SK-N-DZ (cell line): ENCODE results near the gene SLC9A9.

Source experiments
- DNase-seq: peaks from one replicate; pipeline ENCODE4 v3.0.0-alpha.2; 2015; ENCODE audit warnings: low spot score

SLC9A9 gene

DNA sequence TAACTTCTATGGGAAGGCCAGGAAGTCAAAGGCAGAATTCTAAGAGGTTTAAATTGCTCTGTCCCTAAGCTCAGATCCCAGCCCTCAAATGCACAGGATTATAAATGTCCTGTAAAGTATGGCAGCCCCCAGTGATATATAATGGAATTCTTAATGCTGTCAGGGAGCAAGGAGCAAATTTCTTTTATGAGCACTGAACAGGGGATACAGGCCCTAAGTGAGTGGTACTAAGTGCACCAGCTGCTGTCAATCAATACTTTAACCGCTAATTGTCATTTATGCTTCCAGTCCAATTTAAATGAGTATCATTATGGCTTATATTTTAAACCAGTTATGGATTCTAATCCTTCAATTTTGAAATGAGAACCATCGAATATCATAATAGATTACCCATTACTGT is 4.7 kb downstream of the SLC9A9 start:
- peak; percentile 5 for DNase-seq

DNA sequence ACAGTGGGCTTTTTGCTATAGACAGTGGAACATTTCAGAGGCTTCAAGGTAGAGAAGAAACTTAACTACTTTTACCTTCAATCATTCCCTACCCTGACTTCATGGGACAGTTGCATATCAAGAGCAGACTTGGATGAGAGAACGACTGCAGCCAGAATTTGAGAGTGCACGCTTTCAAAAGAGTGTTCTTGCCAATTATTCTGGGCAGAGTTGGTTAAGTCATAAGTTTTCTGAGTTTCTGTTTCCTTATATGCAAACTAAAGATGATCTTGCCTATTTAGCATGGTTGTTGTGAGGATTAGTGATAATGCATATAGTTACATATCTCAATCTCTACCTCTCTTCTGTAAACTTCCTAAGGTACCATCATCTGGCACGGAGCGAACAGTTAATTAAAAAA is 7.6 kb downstream of the SLC9A9 start:
- DNase-seq: no peak

DNA sequence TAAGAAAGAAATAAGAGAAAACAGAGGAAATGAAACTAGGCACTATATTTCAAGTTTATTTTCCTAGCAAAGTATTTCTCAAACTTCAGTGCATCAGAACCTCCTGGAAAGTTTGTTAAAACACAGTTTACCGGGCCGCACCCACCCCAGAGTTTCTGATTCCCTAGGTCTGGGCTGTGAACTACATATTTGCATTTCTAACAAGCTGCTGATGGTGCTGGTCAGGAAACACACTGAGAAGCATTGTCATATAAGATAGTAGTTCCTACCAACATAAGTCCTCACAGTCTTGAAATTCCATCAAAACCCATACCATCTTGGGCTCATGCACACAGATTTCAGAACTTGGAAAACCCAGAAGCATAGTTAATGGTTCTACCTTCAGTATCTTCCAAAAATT is 8.3 kb downstream of the SLC9A9 start:
- no peak for DNase-seq

DNA sequence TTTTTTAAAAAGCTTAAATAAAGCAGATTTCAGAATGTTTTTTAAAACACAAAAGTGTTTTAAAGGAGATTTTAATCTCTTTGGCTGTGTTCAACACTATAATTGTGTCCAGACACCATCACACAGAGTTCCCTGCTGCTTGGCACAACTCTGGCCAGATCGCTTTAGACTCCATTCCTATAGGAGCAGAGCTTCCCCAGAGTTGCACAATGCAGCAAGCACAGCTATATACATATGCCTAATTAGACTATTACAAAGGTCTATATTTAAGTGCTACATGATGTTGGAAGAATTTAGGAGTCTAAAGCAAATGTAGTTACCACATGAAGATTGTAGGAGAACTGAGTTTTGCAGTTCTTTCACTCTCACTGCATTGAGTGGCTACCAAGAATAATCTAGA is 11.2 kb downstream of the SLC9A9 start:
- DNase-seq: no peak

DNA sequence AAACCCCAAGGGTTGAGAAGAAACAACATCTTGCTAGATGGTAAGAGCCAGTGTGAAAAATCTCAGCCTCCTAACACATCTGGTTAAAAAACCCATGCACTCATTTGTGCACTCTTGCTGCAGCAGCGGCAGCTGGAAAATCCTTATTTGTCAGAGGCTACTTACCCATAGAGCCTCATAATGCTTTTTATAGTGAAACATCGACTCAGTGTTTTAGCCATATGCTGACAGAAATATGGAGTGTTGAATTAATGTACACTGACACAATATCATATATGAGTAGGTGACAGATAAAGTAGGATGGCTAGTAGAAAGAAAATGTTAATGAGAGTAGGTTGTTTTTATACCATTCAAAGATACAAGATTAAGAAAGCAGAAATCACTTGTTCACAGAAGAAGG is 13.0 kb downstream of the SLC9A9 start:
- DNase-seq: no peak

DNA sequence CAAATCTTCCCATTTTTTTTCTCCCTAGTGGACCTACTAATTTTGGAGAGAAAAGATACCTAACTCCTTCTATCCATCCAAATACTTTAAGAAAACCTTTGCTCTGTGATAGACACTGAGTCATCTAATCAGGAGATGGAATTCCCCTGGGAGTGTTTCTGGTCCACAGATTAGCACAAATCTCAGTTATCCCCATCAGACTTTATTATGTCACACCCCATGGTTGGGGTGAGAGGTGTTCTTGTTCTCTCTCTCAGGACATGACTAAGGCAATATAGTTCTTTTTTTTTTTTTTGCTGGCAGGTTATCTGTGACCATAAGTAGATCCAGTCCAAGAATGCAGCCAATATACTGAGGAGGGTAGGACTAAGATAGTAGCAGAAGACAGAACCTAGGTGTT is 15.8 kb downstream of the SLC9A9 start:
- DNase-seq: no peak

DNA sequence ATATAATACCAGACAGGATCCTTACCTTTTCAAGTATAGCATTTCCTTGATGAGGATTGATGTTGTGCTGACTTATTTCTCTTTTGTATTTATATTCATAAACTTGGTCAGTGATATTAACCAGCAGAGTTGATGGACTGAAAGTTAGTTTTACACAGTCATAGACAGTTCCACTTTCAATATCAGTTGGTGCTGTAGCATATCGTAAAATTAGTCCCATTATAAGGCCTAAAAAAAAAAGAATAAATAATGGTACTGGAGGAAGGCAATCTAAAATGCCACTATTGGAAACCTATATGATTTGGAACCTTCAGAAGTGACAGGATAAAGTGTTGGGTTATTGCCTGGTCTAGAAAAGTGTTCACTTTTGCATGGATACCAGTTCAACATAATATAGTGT is 16.3 kb downstream of the SLC9A9 start:
- DNase-seq: no peak

DNA sequence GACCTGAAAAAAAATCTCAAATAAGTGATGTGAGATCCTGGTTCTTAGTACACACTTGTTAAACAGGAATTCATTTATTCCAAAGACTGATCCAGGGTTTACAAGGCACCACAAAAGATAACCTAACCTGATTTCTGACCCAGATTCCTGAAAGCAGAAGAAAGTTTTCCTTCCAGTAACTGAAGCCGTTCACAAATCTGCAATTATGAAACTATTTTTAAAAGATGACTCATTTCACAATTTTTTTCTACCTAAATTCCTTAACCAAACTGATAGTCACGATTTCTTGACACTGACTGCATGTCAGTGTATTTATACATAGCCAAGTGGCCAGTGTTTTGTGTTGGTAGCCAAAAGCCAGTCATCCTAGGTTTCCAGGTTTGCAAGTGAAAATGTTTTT is 17.1 kb downstream of the SLC9A9 start:
- no peak for DNase-seq

DNA sequence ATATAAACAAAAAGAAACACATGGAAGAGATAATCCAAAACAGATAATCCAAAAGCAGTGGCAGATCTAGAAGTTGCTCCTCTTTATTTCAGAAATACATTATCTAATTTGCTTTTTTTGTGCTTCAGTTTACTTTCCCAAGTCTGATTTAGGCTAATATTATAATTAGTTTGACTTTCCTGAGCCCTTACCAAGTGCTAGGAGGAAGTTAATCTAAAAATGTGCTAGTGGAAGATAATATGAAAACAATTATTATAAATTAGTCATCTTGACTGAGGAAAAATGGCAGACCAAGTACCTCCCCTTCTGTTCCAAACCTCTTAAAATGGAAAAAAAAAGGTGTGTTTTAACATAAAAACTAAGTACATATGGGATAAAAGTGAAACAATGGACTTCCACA is 17.5 kb downstream of the SLC9A9 start:
- DNase-seq: no peak

DNA sequence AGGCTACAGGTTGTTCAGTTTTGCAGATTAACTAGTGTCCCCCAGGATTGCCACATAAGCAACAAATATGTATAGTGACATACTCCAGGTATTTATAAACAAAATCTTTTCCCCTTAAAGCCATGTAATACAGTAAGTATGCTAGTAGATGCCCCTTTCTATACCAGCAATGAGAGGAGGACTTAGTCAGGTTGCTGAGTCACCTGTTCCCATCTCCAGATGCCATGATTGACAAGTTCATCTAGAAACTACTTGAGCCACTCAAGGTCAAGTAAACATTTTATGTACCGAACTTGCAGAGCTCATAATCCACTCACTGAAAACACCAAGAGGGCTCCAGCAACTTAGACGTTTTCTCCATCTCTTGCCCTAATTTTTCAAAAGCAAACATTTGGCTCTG is 18.2 kb downstream of the SLC9A9 start:
- DNase-seq: no peak

DNA sequence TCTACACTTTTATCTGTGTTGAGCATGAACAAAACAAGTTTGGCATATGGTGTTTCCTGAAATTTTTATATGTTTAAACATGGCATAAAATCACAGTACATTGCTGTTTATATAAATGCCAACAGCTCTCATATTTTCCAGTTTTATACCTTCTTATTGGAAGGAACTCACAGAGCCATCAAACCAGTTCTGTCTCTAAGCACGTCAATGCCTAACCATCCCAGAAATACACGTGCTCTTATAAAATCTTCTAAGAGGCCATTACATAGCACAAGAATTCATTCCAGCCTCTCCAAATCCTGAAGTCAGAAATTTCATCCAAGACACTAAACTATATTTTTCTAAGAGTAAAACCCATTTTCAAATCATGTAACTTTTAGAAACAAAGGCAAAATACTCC is 20.8 kb downstream of the SLC9A9 start:
- DNase-seq: no peak

DNA sequence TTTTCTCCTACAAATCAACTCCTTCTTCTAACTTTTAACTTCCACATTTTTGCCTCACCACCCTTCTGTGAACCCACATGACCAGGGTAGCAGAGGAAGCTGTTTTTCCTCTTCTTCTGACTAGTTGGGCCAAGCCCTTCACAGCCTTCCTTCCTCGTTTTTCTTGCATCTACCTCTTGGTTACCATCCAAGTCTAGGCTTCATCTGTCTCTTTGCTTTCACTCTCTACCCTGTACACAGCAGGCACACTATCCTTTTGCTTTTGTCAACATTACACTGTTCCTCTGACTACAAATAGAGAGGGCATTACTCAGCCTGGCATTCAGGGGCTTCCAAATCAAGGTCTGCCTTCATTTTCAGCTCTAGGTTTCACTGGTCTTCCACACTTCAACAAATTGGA is 22.0 kb downstream of the SLC9A9 start:
- DNase-seq: no peak

DNA sequence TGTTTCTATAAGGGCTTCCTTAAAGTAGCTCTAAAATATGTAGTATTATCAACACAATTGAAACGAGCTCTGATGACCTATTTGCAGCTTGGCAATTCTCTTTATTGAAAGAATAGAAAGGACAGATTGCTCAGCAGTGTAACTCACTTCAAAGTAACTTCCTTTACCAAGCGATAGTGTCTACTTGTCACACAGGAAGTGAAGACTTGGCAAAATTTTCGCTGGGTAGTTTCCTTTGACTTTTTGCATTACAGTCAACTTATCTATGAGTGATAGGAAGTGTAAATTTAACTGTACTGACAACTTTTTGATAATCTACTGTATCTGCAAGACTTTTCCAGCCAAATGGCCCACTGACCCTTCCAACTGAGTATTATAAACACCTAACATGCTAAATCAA is 22.8 kb downstream of the SLC9A9 start:
- no peak for DNase-seq

DNA sequence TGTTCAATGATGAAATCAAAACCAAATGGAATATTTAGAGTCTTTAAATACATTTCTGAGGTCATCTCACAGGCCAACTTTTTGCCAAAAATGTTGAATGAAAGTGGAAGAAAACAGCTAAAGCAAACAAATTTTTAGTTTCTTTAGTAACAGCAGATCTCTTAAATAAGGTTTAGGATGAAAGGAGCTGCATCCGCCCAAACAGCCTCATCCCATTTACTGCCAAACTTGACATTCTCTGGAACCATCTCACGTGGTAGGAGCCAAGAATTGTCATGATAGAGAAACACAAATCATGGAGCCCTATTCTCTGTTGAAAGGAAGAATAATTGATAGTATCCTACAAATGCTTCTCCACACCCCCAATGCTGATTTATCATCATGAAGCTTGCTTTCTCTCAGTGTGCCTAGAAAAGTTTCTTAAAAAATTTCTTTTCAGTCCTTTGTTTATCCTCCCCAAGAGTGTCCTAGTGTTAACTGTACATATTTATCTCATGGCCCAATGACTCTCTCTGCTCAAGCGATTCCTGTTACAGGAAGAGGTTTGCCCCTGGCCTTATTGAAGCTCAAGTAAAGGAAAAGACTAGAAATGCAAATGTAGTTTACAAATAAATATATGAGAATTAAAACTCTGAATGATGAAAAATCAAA is 23.4 kb downstream of the SLC9A9 start:
- no peak for DNase-seq

DNA sequence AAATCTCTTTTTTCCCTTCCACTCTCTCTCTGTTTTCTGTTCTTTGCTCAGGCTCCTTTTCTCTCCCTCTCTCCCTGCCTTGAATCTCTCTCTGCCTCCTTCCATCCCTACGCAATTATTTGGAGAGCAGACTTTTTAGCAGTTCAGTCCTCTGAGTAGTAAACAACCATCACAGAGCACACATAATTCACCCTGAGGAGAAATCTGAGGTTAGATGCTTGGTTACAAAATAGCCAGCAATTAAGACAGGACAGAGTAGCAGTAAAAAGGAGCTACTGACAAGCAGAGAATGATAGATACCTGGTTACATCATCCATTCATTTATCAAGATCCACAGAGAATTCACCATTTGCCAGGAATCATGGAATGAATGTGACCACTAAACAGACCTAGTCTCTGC is 25.5 kb downstream of the SLC9A9 start:
- no peak for DNase-seq

DNA sequence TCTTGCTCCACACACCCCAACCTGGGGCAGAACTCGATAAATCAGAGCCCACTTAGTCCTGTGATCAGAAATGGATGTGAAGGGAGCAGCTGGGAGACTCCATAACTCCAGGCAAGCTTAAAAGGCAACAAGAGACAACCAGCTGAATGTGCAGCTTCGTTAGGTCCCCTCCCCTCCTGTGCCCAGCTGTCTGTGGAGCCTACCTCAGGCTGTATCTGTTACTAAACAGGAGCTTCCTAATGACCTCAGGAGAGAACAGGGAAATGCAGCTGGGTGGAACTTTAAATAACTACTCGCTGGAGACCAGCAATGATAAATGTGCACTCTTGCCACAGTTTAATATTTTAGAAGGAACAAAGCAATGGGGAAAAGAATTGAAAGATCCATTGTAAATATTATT is 25.9 kb downstream of the SLC9A9 start:
- no peak for DNase-seq

DNA sequence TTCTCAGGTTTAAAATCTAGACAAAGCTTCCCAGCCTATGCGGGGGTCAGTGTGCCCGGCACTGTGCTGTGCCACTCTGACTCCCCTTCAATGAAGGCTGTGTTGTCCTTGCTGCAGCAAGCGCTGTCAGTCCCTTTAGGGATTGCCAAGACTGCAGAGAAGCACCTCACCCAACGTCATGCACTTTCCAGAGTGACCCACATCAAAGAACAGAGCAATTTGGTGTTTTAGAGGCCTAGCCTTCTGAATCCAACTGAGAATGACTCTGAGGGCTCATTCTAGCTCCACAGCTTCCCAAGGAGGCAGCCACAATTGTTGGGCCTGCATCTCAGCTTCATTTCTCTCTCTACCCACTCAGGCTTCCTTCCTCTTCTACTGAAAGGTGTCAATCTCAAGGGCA is 26.4 kb downstream of the SLC9A9 start:
- DNase-seq: no peak

DNA sequence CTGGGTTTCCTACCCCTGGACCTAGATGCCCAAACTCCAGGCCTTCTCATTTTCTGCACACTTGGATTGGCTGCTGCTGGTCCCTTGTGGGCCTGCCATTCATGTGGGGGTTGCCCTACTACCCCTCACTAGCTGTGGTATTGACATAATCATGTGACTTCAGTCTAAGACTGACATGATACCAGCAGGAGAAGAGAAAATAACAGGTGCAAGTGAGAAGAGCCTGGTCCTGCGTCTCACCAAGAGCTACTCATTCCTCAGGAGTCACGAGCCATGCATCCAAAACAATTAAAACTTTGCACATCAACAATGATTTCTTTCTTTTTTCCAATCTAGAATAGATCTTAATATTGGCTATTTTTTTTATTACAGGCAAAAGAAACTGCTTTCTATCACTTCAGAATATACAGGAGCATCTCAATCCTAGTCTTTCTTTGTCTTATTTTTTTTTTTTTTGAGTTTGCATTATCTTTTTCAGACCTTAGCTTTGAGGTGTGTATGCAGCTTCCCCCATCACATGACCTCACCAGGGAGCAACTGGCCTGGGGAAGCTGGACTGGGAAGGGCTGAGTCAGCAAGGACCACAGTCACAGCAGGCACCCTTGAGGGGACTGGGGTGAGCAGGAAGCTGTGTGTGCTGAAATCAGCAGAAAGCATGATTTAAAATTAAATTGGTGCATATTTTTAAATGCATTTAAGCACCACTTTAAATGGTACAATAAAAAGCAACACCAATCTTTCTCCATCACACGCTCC is 27.6 kb downstream of the SLC9A9 start:
- no peak for DNase-seq

DNA sequence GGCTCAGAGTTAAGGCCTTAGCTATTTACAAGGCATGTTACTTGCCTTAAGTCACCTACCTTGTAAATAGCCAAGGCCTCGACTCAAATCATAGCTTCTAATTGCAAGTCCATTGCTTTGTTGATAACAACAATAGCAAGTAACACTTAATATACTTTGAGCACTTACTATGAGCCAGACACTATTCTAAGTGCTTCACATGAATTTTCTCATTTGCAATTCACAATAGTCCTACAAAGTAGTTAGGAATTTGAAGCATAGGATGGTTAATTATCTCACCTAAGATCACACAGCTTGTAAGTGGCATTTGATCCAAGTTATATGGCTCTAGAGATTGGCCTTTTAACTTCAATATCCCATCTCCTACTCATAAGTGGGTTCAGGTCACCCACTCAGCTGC is 28.4 kb downstream of the SLC9A9 start:
- DNase-seq: no peak

DNA sequence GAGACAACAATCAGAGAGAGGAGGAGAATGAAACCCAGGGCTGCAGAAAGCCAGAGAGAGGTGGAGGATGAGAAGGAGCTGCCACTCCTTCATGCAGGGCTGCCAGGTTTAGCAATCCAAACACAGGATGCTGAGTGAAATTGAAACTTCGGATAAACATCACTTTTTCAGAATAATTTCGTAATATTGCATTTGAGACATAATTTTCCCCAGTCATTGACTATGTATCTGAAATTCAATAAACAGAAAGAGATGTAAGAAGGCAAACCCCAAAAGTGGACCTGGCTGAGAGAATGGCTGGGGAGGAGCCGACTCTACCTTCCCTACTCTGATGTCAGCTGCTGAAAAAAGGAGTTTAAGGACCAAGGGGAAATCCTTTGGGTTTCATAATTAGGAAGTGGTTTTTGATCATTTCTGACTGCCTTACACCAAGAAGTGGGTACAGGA is 33.8 kb downstream of the SLC9A9 start:
- no peak for DNase-seq

DNA sequence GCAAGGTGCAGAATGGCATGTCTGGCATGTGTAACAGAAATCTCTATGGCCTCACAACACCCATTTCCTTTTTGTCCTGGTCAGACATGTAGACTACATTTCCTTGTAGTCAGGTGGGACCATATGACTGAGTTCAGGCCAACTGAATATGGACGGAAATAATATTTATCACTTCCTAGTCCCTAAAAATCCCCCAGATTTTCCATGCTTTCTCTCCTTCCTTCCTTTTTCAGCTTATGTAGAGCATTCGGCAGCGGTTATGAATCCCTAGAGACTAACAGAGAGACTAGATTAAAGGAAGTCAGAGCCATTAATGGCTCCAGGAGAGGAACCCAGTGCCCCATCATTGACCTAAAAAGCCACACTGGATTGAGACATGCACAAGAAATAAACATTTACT is 35.8 kb downstream of the SLC9A9 start:
- no peak for DNase-seq

DNA sequence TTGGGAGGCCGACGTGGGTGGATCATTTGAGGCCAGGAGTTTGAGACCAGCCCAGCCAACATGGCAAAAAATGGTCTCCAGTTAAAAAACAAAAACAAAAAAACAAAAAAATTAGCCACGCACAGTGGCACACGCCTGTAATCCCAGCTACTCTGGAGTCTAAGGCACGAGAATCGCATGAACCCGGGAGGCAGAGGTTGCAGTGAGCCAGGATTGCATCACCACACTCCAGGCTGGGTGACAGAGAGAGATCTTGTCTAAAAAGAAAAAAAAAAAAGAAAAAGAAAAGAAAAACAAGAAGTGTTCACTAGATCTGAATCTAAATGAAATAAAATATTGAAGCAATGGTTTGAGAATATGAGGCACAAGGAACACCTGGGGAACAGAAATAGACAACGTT is 36.7 kb downstream of the SLC9A9 start:
- no peak for DNase-seq

DNA sequence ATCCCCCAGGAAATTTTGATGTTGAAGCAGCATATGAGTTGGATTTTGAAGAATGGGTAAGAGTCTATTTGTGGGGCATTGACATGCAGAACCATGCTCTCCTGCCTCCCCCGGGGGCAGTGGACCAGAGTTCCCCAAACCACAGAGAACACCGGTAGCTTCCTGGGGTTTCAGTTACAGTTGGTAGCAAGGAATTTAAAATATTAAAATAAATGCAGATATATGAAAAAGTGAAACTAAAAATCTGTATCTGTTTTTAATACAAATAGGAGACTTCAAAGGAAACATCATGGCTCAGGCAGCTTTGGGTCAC is 37.4 kb downstream of the SLC9A9 start:
- no peak for DNase-seq
